SW480 (cell line): ENCODE measurements around the gene GSTM3.
"Not testable (repeated sequence)": the region's sequence is repeated elsewhere in the genome, so short reads cannot be mapped to it uniquely, and the experiment has no call there.

Experiments used
- DNase-seq: peaks from one replicate; pipeline ENCODE4 v3.0.0-alpha.2; 2016; ENCODE audit warnings: low spot score

Gene GSTM3

GRCh38 chr1:109695138-109695537, 45.7 kb downstream of the GSTM3 start:
- DNase-seq, result not testable (repeated sequence)

GRCh38 chr1:109694400-109694799, 46.4 kb downstream of the GSTM3 start:
- DNase-seq, result not testable (repeated sequence)

GRCh38 chr1:109691759-109692158, 49.1 kb downstream of the GSTM3 start:
- DNase-seq, result no peak

GRCh38 chr1:109689844-109690405, 50.9 kb downstream of the GSTM3 start:
- DNase-seq, result no peak

GRCh38 chr1:109687641-109688499, 53.0 kb downstream of the GSTM3 start, which contains the start of gene GSTM1:
Gene GSTM1 (plus strand): TSS chr1:109687817. CDS start chr1:109687874, 57 bp downstream.
- no peak for DNase-seq

- DNase-seq, result not testable (repeated sequence)
These were observed 53.7 kb downstream of the GSTM3 start for GRCh38 chr1:109687109-109687508.

- not testable (repeated sequence) for DNase-seq
These were observed 54.9 kb downstream of the GSTM3 start for GRCh38 chr1:109685890-109686289.

GRCh38 chr1:109685399-109685798, 55.4 kb downstream of the GSTM3 start:
- not testable (repeated sequence) for DNase-seq

GRCh38 chr1:109684777-109685176, 56.1 kb downstream of the GSTM3 start:
- not testable (repeated sequence) for DNase-seq
